Activated B cell treated with CpG ODN at 0.5 μM for 24 hours (primary cell): ENCODE data around the gene GCHFR. TPM values are rescaled to one million over a fixed set of nuclear protein-coding genes. Genes with fewer than 3 reads are reported as not detected.

Source experiments
- ATAC-seq: fragments of 200-7000 bp; cut with Tn5 transposase; one replicate; pipeline ENCODE4 v1.10.0; 2021; ENCODE audit warnings: low read depth, mild to moderate bottlenecking, moderate library complexity
- CTCF ChIA-PET: fragments of 350-600 bp; sonication (Branson Sonifier 250); formaldehyde crosslinking; loops from one replicate; lab custom pipeline; 2021; ENCODE audit warnings: antibody characterized with exemption; lab: Charles Lee
- POLR2A ChIA-PET: fragments of 350-600 bp; sonication (Branson Sonifier 250); formaldehyde crosslinking; loops from one replicate; lab custom pipeline; 2021; ENCODE audit warnings: antibody characterized with exemption; lab: Charles Lee
- DNase-seq: peaks from one replicate; pipeline ENCODE4 v3.0.0; 2022
- H3K27ac Mint-ChIP-seq: one replicate; pipeline ENCODE4 v1.8.0; 2020; ENCODE audit warnings: mixed read lengths
- H3K27me3 Mint-ChIP-seq: one replicate; pipeline ENCODE4 v1.8.0; 2021; ENCODE audit warnings: mixed read lengths
- H3K36me3 Mint-ChIP-seq: one replicate; pipeline ENCODE4 v1.8.0; 2021; ENCODE audit warnings: low read depth, mixed read lengths
- H3K4me1 Mint-ChIP-seq: one replicate; pipeline ENCODE4 v1.8.0; 2021; ENCODE audit warnings: mixed read lengths
- H3K4me3 Mint-ChIP-seq: one replicate; pipeline ENCODE4 v1.8.0; 2020; ENCODE audit warnings: mild to moderate bottlenecking, mixed read lengths
- H3K9me3 Mint-ChIP-seq: one replicate; pipeline ENCODE4 v1.8.0; 2020; ENCODE audit warnings: mixed read lengths
- intact Hi-C: fragments of 100-400 bp; cut with micrococcal nuclease; formaldehyde crosslinking; loops from one replicate; pipeline ENCODE4 v1.15.1; 2024
- total RNA-seq: library from RNA; stranded (reverse); gene quantifications from 2 replicates; pipeline ENCODE4 v1.2.3, GENCODE V29; 2022
- TF ChIP-seq, protein P1 (sequence below): fragments of 200-600 bp; IDR thresholded peaks from one replicate; pipeline ENCODE4 v1.8.0; 2022; ENCODE audit warnings: antibody characterized with exemption, mild to moderate bottlenecking

The GCHFR gene
- total RNA-seq, 1 donor from 2014 or later, result 21.1 TPM

DNA sequence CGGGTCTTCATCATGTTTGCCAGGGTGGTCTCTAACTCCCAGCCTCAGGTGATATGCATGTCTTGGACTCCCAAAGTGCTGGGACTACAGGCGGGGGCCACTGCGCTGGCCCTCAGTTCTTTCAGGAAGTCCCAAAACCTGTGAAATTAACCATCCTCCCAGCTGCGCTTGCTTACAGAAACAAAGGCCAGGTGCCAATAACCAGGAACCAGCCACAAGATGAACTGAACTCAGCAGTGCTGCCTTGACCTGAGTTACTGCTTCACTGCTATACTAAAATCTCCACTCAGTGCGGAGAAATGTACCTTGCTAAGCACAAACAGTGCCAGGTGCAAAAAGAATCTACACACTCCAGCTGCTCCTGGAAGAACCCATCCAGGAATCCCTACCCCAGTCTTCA is 3.9 kb upstream of the GCHFR start:
- peaks cover 20% of the 10 kb centered on the region for H3K4me1 Mint-ChIP-seq
- H3K27ac Mint-ChIP-seq, result no peak overlapping the region
- H3K36me3 Mint-ChIP-seq, result peaks cover under 1% of the 10 kb centered on the region
- TF ChIP-seq, protein P1, sequence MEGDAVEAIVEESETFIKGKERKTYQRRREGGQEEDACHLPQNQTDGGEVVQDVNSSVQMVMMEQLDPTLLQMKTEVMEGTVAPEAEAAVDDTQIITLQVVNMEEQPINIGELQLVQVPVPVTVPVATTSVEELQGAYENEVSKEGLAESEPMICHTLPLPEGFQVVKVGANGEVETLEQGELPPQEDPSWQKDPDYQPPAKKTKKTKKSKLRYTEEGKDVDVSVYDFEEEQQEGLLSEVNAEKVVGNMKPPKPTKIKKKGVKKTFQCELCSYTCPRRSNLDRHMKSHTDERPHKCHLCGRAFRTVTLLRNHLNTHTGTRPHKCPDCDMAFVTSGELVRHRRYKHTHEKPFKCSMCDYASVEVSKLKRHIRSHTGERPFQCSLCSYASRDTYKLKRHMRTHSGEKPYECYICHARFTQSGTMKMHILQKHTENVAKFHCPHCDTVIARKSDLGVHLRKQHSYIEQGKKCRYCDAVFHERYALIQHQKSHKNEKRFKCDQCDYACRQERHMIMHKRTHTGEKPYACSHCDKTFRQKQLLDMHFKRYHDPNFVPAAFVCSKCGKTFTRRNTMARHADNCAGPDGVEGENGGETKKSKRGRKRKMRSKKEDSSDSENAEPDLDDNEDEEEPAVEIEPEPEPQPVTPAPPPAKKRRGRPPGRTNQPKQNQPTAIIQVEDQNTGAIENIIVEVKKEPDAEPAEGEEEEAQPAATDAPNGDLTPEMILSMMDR, result no peak
- H3K4me3 Mint-ChIP-seq, result no peak overlapping the region
- DNase-seq (no peak), ATAC-seq (no peak)
- POLR2A ChIA-PET, result interaction anchor here (6.2 kb wide), 1 partner anchor 10 kb away, joined by 30 read pairs; the partner anchor contains the start of gene C15orf62
- CTCF ChIA-PET, result no interaction called here
- no peaks in the 10 kb centered on the region for H3K27me3 Mint-ChIP-seq
- intact Hi-C loops, result no loop called here
- H3K9me3 Mint-ChIP-seq, result no peaks in the 10 kb centered on the region

DNA sequence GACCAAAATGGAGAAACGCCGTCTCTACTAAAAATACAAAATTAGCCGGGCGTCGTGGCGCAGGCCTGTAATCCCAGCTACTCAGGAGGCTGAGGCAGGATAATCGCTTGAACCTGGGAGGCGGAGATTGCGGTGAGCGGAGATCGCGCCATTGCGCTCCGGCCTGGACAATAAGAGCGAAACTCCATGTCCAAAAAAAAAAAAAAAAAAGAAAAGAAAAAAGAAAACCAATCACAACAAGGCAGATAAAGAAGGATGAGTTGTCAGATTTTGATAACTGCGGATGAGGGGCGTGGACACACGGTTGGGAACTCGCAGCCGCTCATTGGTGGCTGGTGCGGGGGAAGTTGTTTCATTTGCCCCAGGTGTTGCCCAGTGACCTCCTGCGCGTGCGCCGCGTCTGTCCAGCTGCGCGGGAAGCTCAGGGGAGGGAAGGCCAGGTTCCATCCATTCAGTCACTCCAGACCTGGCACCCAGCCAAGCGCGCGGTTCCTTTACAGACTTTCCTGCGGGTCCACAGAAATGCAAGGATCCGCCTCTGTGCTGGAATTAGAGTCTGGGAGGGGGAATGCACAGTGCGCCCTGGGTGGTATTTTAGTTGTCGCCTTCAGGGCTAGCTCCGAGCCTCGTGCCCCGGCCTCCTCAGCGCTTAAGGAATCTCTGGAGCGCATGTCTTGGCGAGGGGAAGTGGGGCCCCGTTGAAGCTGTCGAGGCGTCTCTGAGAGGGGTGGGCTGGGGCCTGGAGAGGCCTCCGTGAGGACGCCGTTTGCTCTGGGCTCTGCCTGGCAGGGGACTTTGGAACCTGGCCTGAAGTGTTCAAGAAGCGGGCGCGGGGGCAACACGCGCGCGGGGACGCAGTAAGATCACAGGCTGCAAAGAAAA is 708 bp upstream of the GCHFR start:
- Mint-ChIP-seq H3K4me3 (peak overlapping the region; percentile 85), H3K4me1 (peaks cover 26% of the 10 kb centered on the region), H3K36me3 (no peaks in the 10 kb centered on the region), H3K27ac (peak overlapping the region; percentile 68), H3K9me3 (no peaks in the 10 kb centered on the region), H3K27me3 (no peaks in the 10 kb centered on the region)
- DNase-seq (peak; percentile 34), ATAC-seq (peak; percentile 18)
- TF ChIP-seq, protein P1, result no peak
- intact Hi-C loops, result no loop called here
- POLR2A ChIA-PET, result interaction anchor here (0.7 to 2.2 kb wide), 6 partner anchors 13 to 353 kb away, joined by 3 to 7 read pairs (median 4); partner anchors contain the start of genes INO80, RAD51 and RPUSD2
- CTCF ChIA-PET, result interaction anchor here (1.0 kb wide), 1 partner anchor 20 kb away, joined by 4 read pairs; no protein-coding TSS in a partner anchor

DNA sequence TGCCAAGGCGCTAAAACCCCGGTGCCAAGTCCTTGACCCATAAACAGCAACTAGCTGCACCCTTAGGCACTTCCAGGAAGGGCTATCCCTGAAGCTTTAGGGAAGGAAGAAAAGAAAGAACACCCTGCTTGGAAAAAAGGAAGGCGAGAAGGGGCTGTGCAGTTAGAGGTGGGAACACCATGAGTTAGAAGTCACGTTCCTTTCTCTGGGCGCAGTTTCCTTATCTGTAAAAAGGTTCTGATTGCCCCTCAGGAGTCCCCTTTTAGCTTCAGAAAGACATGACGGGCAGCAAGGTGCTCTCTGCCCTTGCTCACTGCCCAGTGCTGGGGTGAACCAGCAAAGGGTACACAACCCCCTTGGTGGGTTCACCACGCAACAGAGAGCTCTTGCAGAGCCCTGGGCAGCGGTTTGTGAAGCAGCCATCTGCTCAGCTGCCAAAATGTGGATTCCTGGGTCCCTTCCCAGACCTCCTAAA is 798 bp downstream of the GCHFR start:
- H3K4me3 Mint-ChIP-seq, result peak overlapping the region; percentile 85
- ChIA-PET CTCF (interaction anchor here (1.2 kb wide), 1 partner anchor 18 kb away, joined by 6 read pairs; no protein-coding TSS in a partner anchor), POLR2A (interaction anchor here (1.5 to 4.2 kb wide), 4 partner anchors 11 to 70 kb away, joined by 3 to 15 read pairs (median 6); partner anchors contain the start of genes DNAJC17 and RAD51)
- intact Hi-C loops, result loop anchor here (1.0 to 5.0 kb wide), 4 partner anchors 9 to 353 kb away; partner anchors contain the start of genes BAHD1, CCDC32, INO80 and RMDN3
- ATAC-seq, result no peak
- H3K9me3 Mint-ChIP-seq, result no peaks in the 10 kb centered on the region
- peaks cover 2% of the 10 kb centered on the region for H3K36me3 Mint-ChIP-seq
- H3K4me1 Mint-ChIP-seq, result peaks cover 41% of the 10 kb centered on the region
- TF ChIP-seq, protein P1, result no peak
- no peak for DNase-seq
- H3K27me3 Mint-ChIP-seq, result no peaks in the 10 kb centered on the region
- H3K27ac Mint-ChIP-seq, result peak overlapping the region; percentile 66

DNA sequence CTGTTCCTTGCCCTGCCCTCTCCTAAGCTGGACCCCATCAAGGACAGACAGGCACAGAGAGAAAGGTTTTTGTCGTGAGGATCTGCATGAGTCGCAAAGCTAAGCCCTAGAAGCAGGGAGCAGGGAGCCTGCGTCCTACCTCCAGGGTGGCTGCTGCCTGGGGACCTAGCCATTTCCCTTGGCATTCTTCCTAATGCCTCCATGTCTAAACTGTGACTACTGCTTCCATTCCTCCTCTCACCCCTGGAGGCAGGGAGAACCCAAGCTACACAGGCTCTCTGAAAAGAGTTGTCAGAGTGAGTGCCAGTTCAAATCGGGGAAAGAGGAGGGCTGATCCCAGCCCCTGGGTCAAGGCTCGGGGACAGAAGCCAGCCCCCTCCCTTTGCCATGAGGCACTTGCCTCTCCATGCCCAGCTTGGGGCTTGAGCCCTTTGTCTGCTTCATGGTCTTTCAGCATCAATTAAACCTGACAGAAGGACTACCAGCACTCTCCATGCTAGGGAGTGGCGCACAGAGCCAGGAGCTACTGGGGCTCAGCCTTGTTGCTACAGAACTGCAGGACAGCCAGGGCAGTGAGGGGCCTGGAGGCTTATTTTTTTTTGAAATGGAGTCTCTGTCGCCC is 2.4 kb downstream of the GCHFR start:
- Mint-ChIP-seq H3K27ac (no peak overlapping the region), H3K4me1 (peaks cover 56% of the 10 kb centered on the region), H3K4me3 (no peak overlapping the region), H3K36me3 (peaks cover 2% of the 10 kb centered on the region), H3K9me3 (no peaks in the 10 kb centered on the region), H3K27me3 (no peaks in the 10 kb centered on the region)
- ATAC-seq (no peak), DNase-seq (no peak)
- CTCF ChIA-PET, result interaction anchor here (6.6 kb wide), 1 partner anchor 16 kb away, joined by 45 read pairs; no protein-coding TSS in a partner anchor
- intact Hi-C loops, result loop anchor here (5.0 kb wide), 3 partner anchors 199 to 351 kb away; partner anchors contain the start of genes BAHD1, CCDC32, INO80 and RPUSD2
- TF ChIP-seq, protein P1, result no peak
- POLR2A ChIA-PET, result interaction anchor here (0.6 to 4.2 kb wide), 2 partner anchors 71 to 300 kb away, joined by 3 to 15 read pairs; partner anchors contain the start of gene RAD51
